PC-9 (cell line): Measurements from ENCODE around the gene ACAP3. TPM values are rescaled to one million over a fixed set of nuclear protein-coding genes. Genes with fewer than 3 reads are reported as not detected.

Source experiments
- BruUV-seq: library from RNA; stranded (reverse); fragments of 400-500 nt; replicated peaks from 2 replicates; lab custom pipeline; 2021; lab: Mats Ljungman, UMichigan
- CTCF ChIA-PET: fragments of 300-600 bp; sonication (Branson Sonifier 250); formaldehyde crosslinking; loops from one replicate; lab custom pipeline; 2022; ENCODE audit warnings: antibody characterized with exemption; lab: Charles Lee
- POLR2A ChIA-PET: fragments of 300-600 bp; sonication (Branson Sonifier 250); formaldehyde crosslinking; loops from one replicate; lab custom pipeline; 2022; ENCODE audit warnings: antibody characterized with exemption; ENCODE audit not compliant: unreplicated experiment; lab: Charles Lee
- DNase-seq, 2 experiments: peaks; one replicate each; pipeline versions ENCODE4 v3.0.0 to v3.0.0-alpha.2; 2015 to 2022; ENCODE audit warnings: mixed read lengths in 1 of 2
- H2AFZ ChIP-seq: fragments of 200-600 bp; sonication (generic); 2 replicates; pipeline ENCODE4 v1.8.1; 2017; ENCODE audit warnings: antibody characterized with exemption
- H3F3A ChIP-seq: fragments of 200-600 bp; sonication (generic); 2 replicates; pipeline ENCODE4 v1.8.1; 2017; ENCODE audit warnings: antibody characterized with exemption, mild to moderate bottlenecking, low read depth; ENCODE audit not compliant: insufficient read depth
- H3K27ac ChIP-seq: fragments of 200-600 bp; sonication (generic); 2 replicates; pipeline ENCODE4 v1.6.1; 2016; ENCODE audit warnings: mixed run types
- H3K27me3 ChIP-seq: fragments of 200-600 bp; sonication (generic); 2 replicates; pipeline ENCODE4 v1.6.1; 2016; ENCODE audit warnings: low read depth, mixed run types; ENCODE audit not compliant: insufficient read depth
- H3K36me3 ChIP-seq: fragments of 200-600 bp; sonication (generic); 2 replicates; pipeline ENCODE4 v1.6.1; 2016; ENCODE audit warnings: low read depth, mixed run types
- H3K4me1 ChIP-seq: fragments of 200-600 bp; sonication (generic); replicated peaks from 2 replicates; pipeline ENCODE4 v1.6.1; 2016; ENCODE audit warnings: mixed run types; ENCODE audit not compliant: insufficient read depth
- H3K4me2 ChIP-seq: fragments of 200-600 bp; sonication (generic); 2 replicates; pipeline ENCODE4 v1.6.1; 2017; ENCODE audit warnings: mixed run types
- H3K4me3 ChIP-seq: fragments of 200-600 bp; sonication (generic); 2 replicates; pipeline ENCODE4 v1.6.1; 2016; ENCODE audit warnings: mixed run types
- H3K79me2 ChIP-seq: fragments of 200-600 bp; sonication (generic); 2 replicates; pipeline ENCODE4 v1.6.1; 2017; ENCODE audit warnings: low read depth, mixed run types
- H3K9me2 ChIP-seq: fragments of 200-600 bp; sonication (generic); 2 replicates; pipeline ENCODE4 v1.8.1; 2017; ENCODE audit warnings: mild to moderate bottlenecking; ENCODE audit not compliant: insufficient read depth
- H3K9me3 ChIP-seq: fragments of 200-600 bp; sonication (generic); 2 replicates; pipeline ENCODE4 v1.8.1; 2016; ENCODE audit warnings: low read depth; ENCODE audit not compliant: insufficient read depth
- H4K20me1 ChIP-seq: fragments of 200-600 bp; sonication (generic); 2 replicates; pipeline ENCODE4 v1.8.1; 2017; ENCODE audit not compliant: insufficient read depth
- CTCF ChIP-seq: fragments of 200-600 bp; sonication (generic); conservative IDR thresholded peaks from 2 replicates; pipeline ENCODE4 v1.6.1; 2017; ENCODE audit warnings: mixed run types, antibody characterized with exemption, mild to moderate bottlenecking, moderate library complexity
- EZH2 ChIP-seq: fragments of 200-600 bp; sonication (generic); IDR thresholded peaks from 2 replicates; pipeline ENCODE4 v1.8.0; 2017; ENCODE audit warnings: antibody characterized with exemption, low read depth
- intact Hi-C: fragments of 100-400 bp; cut with micrococcal nuclease; formaldehyde crosslinking; loops from one replicate; pipeline ENCODE4 v1.10.0; 2022; ENCODE audit not compliant: unreplicated experiment
- total RNA-seq: library from RNA; stranded (reverse); gene quantifications from 2 replicates; pipeline ENCODE4 v1.2.3, GENCODE V29; 2021

Gene ACAP3
- total RNA-seq, 1 experiment from 2014 or later, result 54.8 TPM

- CTCF ChIA-PET, result no interaction called here
- Histone ChIP-seq H3K4me3 (no peak overlapping the region), H3K27me3 (no peaks in the 10 kb centered on the region), H3K27ac (no peak overlapping the region), H4K20me1 (peaks cover 9% of the 10 kb centered on the region), H3K9me3 (no peaks in the 10 kb centered on the region), H3K36me3 (peaks cover 10% of the 10 kb centered on the region; the same call in 1 of the 2 replicates), H3F3A (peaks cover 52% of the 10 kb centered on the region), H2AFZ (no peak overlapping the region), H3K4me1 (peaks cover 36% of the 10 kb centered on the region), H3K9me2 (no peaks in the 10 kb centered on the region), H3K79me2 (peaks cover 47% of the 10 kb centered on the region), H3K4me2 (no peak overlapping the region)
- POLR2A ChIA-PET, result no interaction called here
- DNase-seq, result no peak
- no TSS peak for BruUV-seq
- intact Hi-C loops, result loop anchor here (10.0 kb wide), 1 partner anchor 94 kb away; the partner anchor contains the start of gene VWA1
- no peak for TF ChIP-seq EZH2
- no peak for TF ChIP-seq CTCF
These were observed 33.2 kb upstream of the ACAP3 start for GRCh38 chr1:1340791-1341548.

- Histone ChIP-seq H3F3A (peaks cover 44% of the 10 kb centered on the region), H4K20me1 (peaks cover 9% of the 10 kb centered on the region), H3K4me2 (no peak overlapping the region), H3K9me3 (no peaks in the 10 kb centered on the region), H3K36me3 (peaks cover 10% of the 10 kb centered on the region; the same call in 1 of the 2 replicates), H3K27me3 (no peaks in the 10 kb centered on the region), H3K9me2 (no peaks in the 10 kb centered on the region), H2AFZ (no peak overlapping the region), H3K4me3 (no peak overlapping the region), H3K27ac (no peak overlapping the region), H3K4me1 (peaks cover 28% of the 10 kb centered on the region), H3K79me2 (peaks cover 39% of the 10 kb centered on the region)
- TF ChIP-seq CTCF (no peak), EZH2 (no peak)
- ChIA-PET CTCF (no interaction called here), POLR2A (no interaction called here)
- BruUV-seq, result no TSS peak
- intact Hi-C loops, result loop anchor here (10.0 kb wide), 1 partner anchor 95 kb away; the partner anchor contains the start of gene VWA1
- DNase-seq, result no peak
These were observed 32.5 kb upstream of the ACAP3 start for GRCh38 chr1:1340185-1340584.

- ChIA-PET POLR2A (no interaction called here), CTCF (interaction anchor here (0.6 kb wide), 1 partner anchor 93 kb away, joined by 5 read pairs; no protein-coding TSS in a partner anchor)
- no peak overlapping the region for H3K27ac ChIP-seq
- H3K4me2 ChIP-seq, result no peak overlapping the region
- intact Hi-C loops, result no loop called here
- H3F3A ChIP-seq, result peaks cover 29% of the 10 kb centered on the region; the same call in 1 of the 2 replicates
- no peaks in the 10 kb centered on the region for H3K27me3 ChIP-seq
- BruUV-seq, result no TSS peak
- no peak overlapping the region for H3K4me3 ChIP-seq
- TF ChIP-seq EZH2 (no peak), CTCF (no peak)
- H3K4me1 ChIP-seq, result peaks cover 11% of the 10 kb centered on the region
- H3K9me3 ChIP-seq, result no peaks in the 10 kb centered on the region
- DNase-seq, result no peak
- H3K36me3 ChIP-seq, result peaks cover 10% of the 10 kb centered on the region; the same call in 1 of the 2 replicates
- no peaks in the 10 kb centered on the region for H3K9me2 ChIP-seq
- peaks cover 30% of the 10 kb centered on the region for H3K79me2 ChIP-seq
- H4K20me1 ChIP-seq, result peaks cover 9% of the 10 kb centered on the region
- no peak overlapping the region for H2AFZ ChIP-seq
These were observed 30.5 kb upstream of the ACAP3 start for GRCh38 chr1:1338278-1338677.
